HUES64 (cell line): ENCODE results near the gene DDX50.
"Not testable (repeated sequence)": the region's sequence is repeated elsewhere in the genome, so short reads cannot be mapped to it uniquely, and the experiment has no call there.

Experiments
- H3K27ac ChIP-seq: 2 replicates; pipeline ENCODE4 v1.7.0; 2013; ENCODE audit warnings: low read depth, low read length, inconsistent platforms
- H3K27me3 ChIP-seq: 2 replicates; pipeline ENCODE4 v1.6.1; 2013; ENCODE audit warnings: mild to moderate bottlenecking, low read length; ENCODE audit not compliant: insufficient read depth
- H3K36me3 ChIP-seq: 2 replicates; pipeline ENCODE4 v1.6.1; 2013; ENCODE audit warnings: mild to moderate bottlenecking, low read length; ENCODE audit not compliant: insufficient read depth
- H3K4me1 ChIP-seq: 2 replicates; pipeline ENCODE4 v1.6.1; 2013; ENCODE audit warnings: mild to moderate bottlenecking, low read length, moderate library complexity; ENCODE audit not compliant: insufficient read depth
- H3K4me3 ChIP-seq: 2 replicates; pipeline ENCODE4 v1.5.1; 2013; ENCODE audit warnings: mild to moderate bottlenecking, low read length, moderate library complexity
- H3K9ac ChIP-seq: 2 replicates; pipeline ENCODE4 v1.6.1; 2013; ENCODE audit warnings: mild to moderate bottlenecking, low read depth, low read length
- H3K9me3 ChIP-seq: 2 replicates; pipeline ENCODE4 v1.6.1; 2013; ENCODE audit warnings: low read depth, low read length; ENCODE audit not compliant: insufficient read depth
- WGBS: fragments of 150-250, 120-280 bp; methylation state at CpG from one replicate; pipeline ENCODE4 v1.1.7; 2013; ENCODE audit warnings: missing lambda C conversion rate; 5-methylcytosine and 5-hydroxymethylcytosine counted together

The DDX50 gene

DNA sequence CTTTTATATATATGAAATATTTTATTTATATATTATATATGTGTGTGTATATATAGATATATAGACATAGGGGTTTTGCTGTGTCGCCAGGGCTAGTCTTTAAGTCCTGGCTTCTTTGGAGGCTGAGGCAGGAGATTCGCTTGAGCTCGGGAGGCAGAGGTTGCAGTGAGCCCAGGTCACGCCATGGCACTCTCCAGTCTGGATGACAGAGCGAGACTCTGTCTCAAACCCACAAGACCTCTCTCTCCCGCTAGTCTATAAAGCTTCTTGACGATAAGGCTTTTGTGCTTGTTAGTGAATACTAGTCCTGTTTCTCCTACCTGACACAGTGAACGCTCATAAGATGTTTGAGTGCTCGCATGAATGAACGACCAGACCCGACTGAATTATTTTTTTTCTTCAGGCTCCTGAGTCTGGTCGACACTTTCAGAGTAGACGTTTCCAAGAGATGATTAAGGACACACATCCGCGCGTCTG lies 54.3 kb downstream of the DDX50 start:
- H3K9ac ChIP-seq, result peak overlapping the region; percentile 83
- peak overlapping the region; percentile 69 for H3K4me3 ChIP-seq
- peaks cover 6% of the 10 kb centered on the region; the same call in 1 of the 2 replicates for H3K4me1 ChIP-seq
- WGBS, result 11% methylated on average over 16 of the region's 16 CpGs
- no peaks in the 10 kb centered on the region for H3K9me3 ChIP-seq
- peaks cover 18% of the 10 kb centered on the region for H3K36me3 ChIP-seq
- no peaks in the 10 kb centered on the region for H3K27me3 ChIP-seq
- H3K27ac ChIP-seq, result peak overlapping the region; percentile 88

DNA sequence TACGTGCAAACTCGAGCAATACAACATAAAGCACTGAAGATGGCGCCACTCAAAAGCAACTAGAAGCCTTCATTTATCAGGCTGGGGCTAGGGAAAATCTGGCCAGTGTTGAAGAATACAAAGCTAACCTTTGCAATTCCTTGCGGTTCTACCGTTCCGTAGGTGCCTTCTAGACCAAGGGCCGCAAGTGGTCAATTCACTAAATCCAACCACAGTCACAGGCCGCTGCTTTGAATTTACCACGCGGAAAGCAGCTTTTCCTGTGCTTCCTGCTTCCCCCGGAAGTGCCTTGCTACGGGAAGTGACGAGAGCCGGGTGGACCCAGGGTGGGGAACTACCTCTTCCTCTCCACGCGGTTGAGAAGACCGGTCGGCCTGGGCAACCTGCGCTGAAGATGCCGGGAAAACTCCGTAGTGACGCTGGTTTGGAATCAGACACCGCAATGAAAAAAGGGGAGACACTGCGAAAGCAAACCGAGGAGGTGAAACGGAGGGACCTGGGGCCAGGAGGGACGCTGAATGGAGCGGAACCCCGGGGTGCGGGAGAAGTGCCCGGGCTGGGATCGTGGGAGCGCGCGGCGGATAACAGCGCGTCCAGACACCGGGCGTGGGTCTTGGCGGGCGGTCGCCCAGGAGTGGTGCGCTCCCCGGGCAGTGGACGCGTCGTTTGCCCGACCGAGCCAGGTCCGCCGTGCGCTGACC lies 54.9 kb downstream of the DDX50 start, which contains the start of gene DDX21:
Gene DDX21 (plus strand): TSS at position 339 of the 701 bp plus-strand sequence. CDS start 56 bp downstream, at position 395.
- Histone ChIP-seq H3K4me3 (peak within 1 kb of the TSS; percentile 69), H3K9ac (peak within 1 kb of the TSS; percentile 83), H3K4me1 (peaks cover 6% of the 10 kb centered on the region; the same call in 1 of the 2 replicates), H3K27ac (peak within 1 kb of the TSS; percentile 88), H3K36me3 (peaks cover 24% of the 10 kb centered on the region), H3K27me3 (no peaks in the 10 kb centered on the region), H3K9me3 (no peaks in the 10 kb centered on the region)
- under 1% methylated on average over 53 of the region's 53 CpGs for WGBS

DNA sequence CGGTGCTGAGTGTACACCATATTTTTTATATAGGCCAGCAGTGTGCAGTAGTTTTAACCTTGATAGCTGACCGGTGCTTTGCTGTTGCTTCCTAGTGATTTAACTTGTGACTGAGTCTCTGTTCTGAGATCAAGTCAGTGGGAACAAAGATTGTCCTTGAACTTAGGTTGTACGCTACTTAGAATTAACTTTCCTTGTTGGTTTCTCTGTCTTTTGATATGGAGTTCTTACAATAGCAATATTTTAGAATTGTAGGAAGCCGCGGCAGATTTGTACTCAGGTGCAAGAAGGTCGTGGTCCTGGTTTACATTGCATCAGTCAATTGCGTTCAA lies 56.1 kb downstream of the DDX50 start:
- Histone ChIP-seq H3K27me3 (no peaks in the 10 kb centered on the region), H3K9me3 (no peaks in the 10 kb centered on the region), H3K27ac (peak overlapping the region; percentile 62; the same call in 1 of the 2 replicates), H3K9ac (peak overlapping the region; percentile 83), H3K4me1 (peaks cover 6% of the 10 kb centered on the region; the same call in 1 of the 2 replicates), H3K4me3 (peak overlapping the region; percentile 69), H3K36me3 (peaks cover 37% of the 10 kb centered on the region)
- 42% methylated on average over 7 of the region's 7 CpGs for WGBS

DNA sequence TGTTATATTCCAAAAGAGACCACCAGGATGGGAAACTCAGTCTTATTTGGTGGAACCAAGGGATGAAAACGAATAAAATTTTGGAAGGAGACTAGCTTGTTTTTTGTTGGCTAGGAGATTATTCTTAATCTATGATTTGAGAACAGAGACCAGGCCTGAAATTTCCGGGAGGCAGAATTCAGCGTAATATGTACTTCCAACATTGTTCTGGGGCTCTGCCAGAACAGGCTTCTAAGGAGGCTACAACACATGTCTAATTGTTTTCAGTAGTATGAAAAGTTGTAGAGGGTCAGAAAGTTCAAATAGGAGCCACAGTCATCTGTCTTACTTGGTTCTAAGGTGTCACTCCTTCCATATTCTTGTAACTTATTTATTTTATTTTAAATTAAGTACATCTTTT lies 56.5 kb downstream of the DDX50 start:
- Histone ChIP-seq H3K9me3 (no peaks in the 10 kb centered on the region), H3K27me3 (no peaks in the 10 kb centered on the region), H3K27ac (0 out of 2 replicates have a peak overlapping the region, but pooled peaks have one; percentile 62), H3K4me1 (peaks cover 6% of the 10 kb centered on the region; the same call in 1 of the 2 replicates), H3K9ac (peak overlapping the region; percentile 83), H3K36me3 (peaks cover 41% of the 10 kb centered on the region), H3K4me3 (peak overlapping the region; percentile 69)
- 66% methylated on average over 3 of the region's 3 CpGs for WGBS

DNA sequence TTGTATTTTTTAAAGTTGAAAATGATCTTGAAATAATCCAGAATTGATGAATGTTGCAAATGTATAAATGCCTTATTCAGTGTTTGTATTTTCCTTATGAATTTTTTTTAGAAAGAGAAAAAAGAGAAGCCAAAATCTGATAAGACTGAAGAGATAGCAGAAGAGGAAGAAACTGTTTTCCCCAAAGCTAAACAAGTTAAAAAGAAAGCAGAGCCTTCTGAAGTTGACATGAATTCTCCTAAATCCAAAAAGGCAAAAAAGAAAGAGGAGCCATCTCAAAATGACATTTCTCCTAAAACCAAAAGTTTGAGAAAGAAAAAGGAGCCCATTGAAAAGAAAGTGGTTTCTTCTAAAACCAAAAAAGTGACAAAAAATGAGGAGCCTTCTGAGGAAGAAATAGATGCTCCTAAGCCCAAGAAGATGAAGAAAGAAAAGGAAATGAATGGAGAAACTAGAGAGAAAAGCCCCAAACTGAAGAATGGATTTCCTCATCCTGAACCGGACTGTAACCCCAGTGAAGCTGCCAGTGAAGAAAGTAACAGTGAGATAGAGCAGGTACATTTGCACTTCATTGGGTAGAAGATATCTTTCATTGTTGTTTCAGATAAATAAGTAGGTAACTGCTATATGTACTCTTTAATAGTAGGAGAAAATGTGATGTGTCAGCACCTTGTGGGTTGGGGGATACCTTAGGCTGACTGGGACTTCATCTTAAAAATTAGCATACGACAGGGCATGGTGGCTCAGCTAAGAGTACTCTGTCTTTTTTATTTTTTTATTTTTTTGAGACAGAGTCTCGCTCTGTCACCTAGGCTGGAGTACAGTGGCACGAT lies 58.8 kb downstream of the DDX50 start:
- Histone ChIP-seq H3K9ac (no peak overlapping the region), H3K4me3 (no peak overlapping the region), H3K9me3 (no peaks in the 10 kb centered on the region), H3K27ac (no peak overlapping the region), H3K4me1 (peaks cover 6% of the 10 kb centered on the region; the same call in 1 of the 2 replicates), H3K27me3 (no peaks in the 10 kb centered on the region), H3K36me3 (peaks cover 63% of the 10 kb centered on the region)
- WGBS, result 93% methylated on average over 4 of the region's 4 CpGs

DNA sequence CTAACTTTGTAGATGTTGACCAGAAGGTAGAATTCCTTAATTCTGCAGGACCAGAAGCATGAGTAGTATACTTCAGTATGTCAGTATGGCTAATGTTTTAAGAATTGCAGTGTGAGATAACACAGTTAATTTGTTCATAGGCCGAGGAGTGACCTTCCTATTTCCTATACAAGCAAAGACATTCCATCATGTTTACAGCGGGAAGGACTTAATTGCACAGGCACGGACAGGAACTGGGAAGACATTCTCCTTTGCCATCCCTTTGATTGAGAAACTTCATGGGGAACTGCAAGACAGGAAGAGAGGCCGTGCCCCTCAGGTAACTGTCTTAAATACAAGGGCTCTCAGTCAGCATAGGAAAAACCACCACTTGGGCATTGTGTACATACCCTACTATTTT lies 62.0 kb downstream of the DDX50 start:
- Histone ChIP-seq H3K9me3 (no peaks in the 10 kb centered on the region), H3K4me3 (no peak overlapping the region), H3K36me3 (peaks cover 95% of the 10 kb centered on the region), H3K4me1 (no peaks in the 10 kb centered on the region), H3K9ac (no peak overlapping the region), H3K27ac (no peak overlapping the region), H3K27me3 (no peaks in the 10 kb centered on the region)
- 95% methylated on average over 4 of the region's 4 CpGs for WGBS

DNA sequence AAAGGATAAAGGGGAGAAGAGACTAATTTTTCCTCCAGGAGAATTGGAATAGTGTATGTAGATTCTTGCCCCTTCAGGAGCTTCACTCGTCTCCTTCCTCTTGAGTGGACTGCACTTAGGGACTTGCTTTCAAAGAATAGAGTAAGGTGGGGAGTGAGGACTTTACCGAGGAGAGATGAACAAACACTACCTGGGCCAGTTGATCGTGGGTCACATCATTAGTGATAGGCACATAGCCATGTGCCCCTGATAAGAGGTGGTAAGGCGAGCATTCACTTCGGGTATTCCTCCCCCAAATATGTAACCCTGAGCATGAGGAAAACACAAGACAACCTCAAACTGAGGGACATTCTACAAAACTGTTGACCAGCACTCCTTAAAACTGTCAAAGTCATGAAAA lies 72.9 kb downstream of the DDX50 start:
- Histone ChIP-seq H3K27ac (no peak overlapping the region), H3K36me3 (peaks cover 99% of the 10 kb centered on the region), H3K4me3 (no peak overlapping the region), H3K9ac (no peak overlapping the region), H3K4me1 (no peaks in the 10 kb centered on the region), H3K27me3 (no peaks in the 10 kb centered on the region), H3K9me3 (no peaks in the 10 kb centered on the region)
- 99% methylated on average over 5 of the region's 5 CpGs for WGBS

DNA sequence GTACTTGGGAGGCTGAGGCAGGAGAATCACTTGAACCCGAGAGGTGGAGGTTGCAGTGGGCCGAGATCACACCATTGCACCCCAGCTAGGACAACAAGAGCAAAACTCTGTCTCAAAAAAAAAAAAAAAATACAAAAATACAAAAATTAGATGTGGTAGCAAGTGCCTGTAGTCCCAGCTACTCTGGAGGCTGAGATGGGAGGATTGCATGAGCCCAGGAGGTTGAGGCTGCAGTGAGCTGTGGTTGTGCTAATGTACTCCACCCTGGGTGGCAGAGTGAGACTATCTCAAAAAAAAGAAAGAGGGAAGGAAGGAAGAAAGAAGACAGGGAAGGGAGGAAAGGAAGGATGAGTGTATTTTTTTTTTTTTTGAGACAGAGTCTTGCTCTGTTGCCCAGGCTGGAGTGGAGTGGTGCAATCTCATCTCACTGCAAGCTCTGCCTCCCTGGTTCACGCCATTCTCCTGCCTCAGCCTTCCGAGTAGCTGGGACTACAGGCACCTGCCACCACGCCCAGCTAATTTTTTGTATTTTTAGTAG lies 74.9 kb downstream of the DDX50 start:
- not testable (repeated sequence) for H3K27ac ChIP-seq, H3K9me3 ChIP-seq, H3K9ac ChIP-seq, H3K4me1 ChIP-seq, H3K4me3 ChIP-seq, H3K27me3 ChIP-seq
- 87% methylated on average over 3 of the region's 5 CpGs for WGBS
- peaks cover 96% of the 10 kb centered on the region for H3K36me3 ChIP-seq

DNA sequence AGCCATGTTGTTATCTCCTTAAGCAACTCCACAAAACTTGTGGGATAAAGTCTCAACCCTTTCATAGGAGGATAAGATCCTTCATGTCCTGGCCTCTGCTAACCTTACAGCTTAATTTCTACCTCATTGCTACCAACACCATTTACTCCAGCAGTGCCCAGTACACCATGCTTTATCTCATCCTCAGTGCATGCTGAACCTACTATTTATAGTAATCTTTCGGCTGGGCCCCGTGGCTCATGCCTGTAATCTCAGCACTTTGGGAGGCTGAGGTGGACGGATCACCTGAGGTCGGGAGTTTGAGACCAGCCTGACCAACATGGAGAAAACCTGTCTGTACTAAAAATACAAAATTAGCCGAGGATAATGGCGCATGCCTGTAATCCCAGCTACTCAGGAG lies 78.6 kb downstream of the DDX50 start:
- not testable (repeated sequence) for H3K4me3 ChIP-seq, H3K4me1 ChIP-seq, H3K9ac ChIP-seq, H3K27me3 ChIP-seq, H3K27ac ChIP-seq, H3K9me3 ChIP-seq
- 95% methylated on average over 6 of the region's 6 CpGs for WGBS
- H3K36me3 ChIP-seq, result peaks cover 96% of the 10 kb centered on the region

DNA sequence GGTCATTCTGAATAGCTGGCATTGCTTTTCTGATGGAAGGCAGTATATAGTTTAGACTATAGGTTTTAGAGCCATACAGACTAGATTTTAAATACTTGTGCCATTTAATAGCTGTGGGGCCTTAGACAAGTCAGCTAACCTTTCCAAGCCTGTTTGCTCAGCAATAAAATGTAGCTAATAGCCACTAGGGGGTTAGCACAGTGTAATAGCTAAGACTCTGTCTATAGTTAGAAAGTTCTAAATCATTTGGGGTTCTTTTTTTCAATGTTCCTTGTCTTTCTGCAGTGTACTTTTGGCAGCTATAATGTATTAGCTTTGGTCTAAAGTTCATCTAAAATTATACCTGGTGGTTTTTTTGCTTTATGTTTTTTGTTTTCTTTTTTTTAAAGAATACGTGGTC lies 80.0 kb downstream of the DDX50 start:
- Histone ChIP-seq H3K9ac (no peak overlapping the region), H3K4me3 (no peak overlapping the region), H3K27me3 (no peaks in the 10 kb centered on the region), H3K36me3 (peaks cover 94% of the 10 kb centered on the region), H3K27ac (no peak overlapping the region), H3K4me1 (no peaks in the 10 kb centered on the region), H3K9me3 (no peaks in the 10 kb centered on the region)
- 100% methylated on average over 1 of the region's 1 CpG for WGBS

DNA sequence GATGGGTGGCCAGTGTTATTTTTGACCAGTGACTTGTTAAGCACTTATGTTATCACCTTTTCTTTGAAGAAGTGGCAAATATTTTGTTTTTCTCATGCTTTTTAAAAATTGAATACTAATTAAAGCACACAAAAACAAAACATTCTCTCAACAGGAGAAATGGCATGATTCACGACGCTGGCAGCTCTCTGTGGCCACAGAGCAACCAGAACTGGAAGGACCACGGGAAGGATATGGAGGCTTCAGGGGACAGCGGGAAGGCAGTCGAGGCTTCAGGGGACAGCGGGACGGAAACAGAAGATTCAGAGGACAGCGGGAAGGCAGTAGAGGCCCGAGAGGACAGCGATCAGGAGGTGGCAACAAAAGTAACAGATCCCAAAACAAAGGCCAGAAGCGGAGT lies 81.3 kb downstream of the DDX50 start:
- WGBS, result 95% methylated on average over 11 of the region's 11 CpGs
- Histone ChIP-seq H3K36me3 (peaks cover 82% of the 10 kb centered on the region), H3K9ac (no peak overlapping the region), H3K4me1 (no peaks in the 10 kb centered on the region), H3K9me3 (no peaks in the 10 kb centered on the region), H3K4me3 (no peak overlapping the region), H3K27ac (no peak overlapping the region), H3K27me3 (no peaks in the 10 kb centered on the region)
